Heart right ventricle (tissue), 16 donors: ENCODE measurements around the gene ZNF746. TPM values are rescaled to one million over a fixed set of nuclear protein-coding genes. Genes with fewer than 3 reads are reported as not detected.

Source experiments
- ATAC-seq, 8 donors: fragments of 200-7000 bp; cut with Tn5 transposase; one replicate each; pipeline ENCODE4 v1.9.1; 2020; ENCODE audit warnings: mild to moderate bottlenecking in 8 of 8, moderate library complexity in 8 of 8, moderate number of reproducible peaks in 1 of 8
- DNase-seq, 2 donors: peaks; one replicate each; pipeline ENCODE4 v3.0.0-alpha.2; 2020
- H3K27ac ChIP-seq, 10 donors: fragments of 200-600 bp; sonication (generic) in 2 of 10; one replicate each; pipeline versions ENCODE4 v1.5.0 to v1.8.0; 2020 to 2022; ENCODE audit warnings: mild to moderate bottlenecking in 3 of 10
- H3K27me3 ChIP-seq, 7 donors: fragments of 200-600 bp; one replicate each; pipeline ENCODE4 v1.8.0; 2021 to 2022; ENCODE audit warnings: mild to moderate bottlenecking in 2 of 7
- H3K36me3 ChIP-seq, 9 donors: fragments of 200-600 bp; sonication (generic) in 1 of 9; one replicate each; pipeline versions ENCODE4 v1.5.0 to v1.8.0; 2020 to 2022; ENCODE audit warnings: mild to moderate bottlenecking in 2 of 9
- H3K4me1 ChIP-seq, 9 donors: fragments of 200-600 bp; sonication (generic) in 1 of 9; one replicate each; pipeline versions ENCODE4 v1.5.0 to v1.8.0; 2020 to 2022; ENCODE audit warnings: mild to moderate bottlenecking in 4 of 9
- H3K4me3 ChIP-seq, 10 donors: fragments of 200-600 bp; sonication (generic) in 2 of 10; one replicate each; pipeline versions ENCODE4 v1.5.0 to v1.8.0; 2020 to 2022; ENCODE audit warnings: mild to moderate bottlenecking in 7 of 10, moderate library complexity in 2 of 10
- H3K9me3 ChIP-seq, 11 donors: fragments of 200-600 bp in 10 of 11; sonication (generic) in 2 of 11; one replicate each; pipeline versions ENCODE4 v1.5.0 to v1.8.0; 2013 to 2022; ENCODE audit warnings: mild to moderate bottlenecking in 2 of 11, control low read depth in 1 of 11, moderate library complexity in 1 of 11
- WGBS, 2 donors: extraction: QIAGEN DNeasy Blood & Tissue Kit; methylation state at CpG; one replicate each; pipeline ENCODE4 v1.1.7; 2013; ENCODE audit warnings: inconsistent platforms in 1 of 2; 5-methylcytosine and 5-hydroxymethylcytosine counted together
- intact Hi-C, 10 donors: fragments of 100-400 bp; cut with DNase I; formaldehyde crosslinking; loops; one replicate each; pipeline versions ENCODE4 v1.11.1 to v1.14.2; 2022
- polyA plus RNA-seq, 2 donors: library from polyadenylated mRNA; stranded (reverse); fragments of 200-250 nt; gene quantifications; one replicate each; pipeline ENCODE4 v1.2.3, GENCODE V29; 2013
- total RNA-seq, 10 donors: library from RNA; stranded (reverse); fragmentation: NEBNext Ultra II Directional in 3 of 10; extraction: Animal tissue kit (Norgen Biotek cat#: 25700) in 3 of 10; gene quantifications; one replicate each; pipeline versions ENCODE4 v1.2.1 to v1.2.4, GENCODE V29; 2021 to 2023
- TF ChIP-seq, protein P1 (sequence below), 9 donors: fragments of 200-600 bp; sonication (generic) in 2 of 9; IDR thresholded peaks; one replicate each; pipeline versions ENCODE4 v1.5.0 to v1.8.0; 2021 to 2022; ENCODE audit warnings: antibody characterized with exemption in 9 of 9, mild to moderate bottlenecking in 5 of 9, moderate library complexity in 1 of 9
- donor health status: Arrhythmogenic right ventricular cardiomyopathy.
- donor health status: ischemic (EF 13 %, LVEDD 7.1; RV severe dilation, severe dysfunction).
- donor health status: healthy with polysubstance abuse.
- donor health status: DM: no; HTN: yes; CAD: no.
- donor health status: DM: no; HTN: no; CAD: no.
- donor health status: ischemic (EF 25% LVEDD 6.9; RV normal size, moderate dysfunction).
- donor health status: ischemic (EF 25% LVEDD 5.7; RV mildly dilated, moderate dysfunction).
- donor health status: healthy.
- donor health status: DM: yes; HTN: yes; CAD: no.
- donor health status: Ischemic cardiomyopathy.
- donor health status: ischemic (EF 35%, LVEDD 5.7; RV mildly dilated, moderate dysfunction).
- donor health status: nonischemic (EF 11% LVEDD 7.7; RV severe dilation, severe dysfunction).
- donor health status: DM: yes; HTN: yes; CAD: no.
- donor health status: PGD.
- donor health status: ischemic (EF 29% LVEDD 5.4; RV normal size, mild dysfunction).
- donor health status: nonischemic (EF 23%, LVEDD 6.1; RV moderate dilation, normal function).

Gene ZNF746
- total and polyA plus RNA-seq, 12 donors, result 4.5 to 10.5 (median 8.1) TPM

- Histone ChIP-seq H3K27me3 (no peaks in the 10 kb centered on the region), H3K27ac (no peak overlapping the region), H3K9me3 (no peaks in the 10 kb centered on the region), H3K36me3 (peaks cover 0 to 73% (median 42%) of the 10 kb centered on the region in 9 donors), H3K4me3 (no peak overlapping the region), H3K4me1 (peaks cover 3 to 29% (median 12%) of the 10 kb centered on the region in 9 donors)
- 92 to 93% methylated on average over 5 of the region's 5 CpGs for WGBS, 2 donors
- no peak for DNase-seq
- no peak for ATAC-seq
- intact Hi-C loops, result no loop called here
- TF ChIP-seq, protein P1, sequence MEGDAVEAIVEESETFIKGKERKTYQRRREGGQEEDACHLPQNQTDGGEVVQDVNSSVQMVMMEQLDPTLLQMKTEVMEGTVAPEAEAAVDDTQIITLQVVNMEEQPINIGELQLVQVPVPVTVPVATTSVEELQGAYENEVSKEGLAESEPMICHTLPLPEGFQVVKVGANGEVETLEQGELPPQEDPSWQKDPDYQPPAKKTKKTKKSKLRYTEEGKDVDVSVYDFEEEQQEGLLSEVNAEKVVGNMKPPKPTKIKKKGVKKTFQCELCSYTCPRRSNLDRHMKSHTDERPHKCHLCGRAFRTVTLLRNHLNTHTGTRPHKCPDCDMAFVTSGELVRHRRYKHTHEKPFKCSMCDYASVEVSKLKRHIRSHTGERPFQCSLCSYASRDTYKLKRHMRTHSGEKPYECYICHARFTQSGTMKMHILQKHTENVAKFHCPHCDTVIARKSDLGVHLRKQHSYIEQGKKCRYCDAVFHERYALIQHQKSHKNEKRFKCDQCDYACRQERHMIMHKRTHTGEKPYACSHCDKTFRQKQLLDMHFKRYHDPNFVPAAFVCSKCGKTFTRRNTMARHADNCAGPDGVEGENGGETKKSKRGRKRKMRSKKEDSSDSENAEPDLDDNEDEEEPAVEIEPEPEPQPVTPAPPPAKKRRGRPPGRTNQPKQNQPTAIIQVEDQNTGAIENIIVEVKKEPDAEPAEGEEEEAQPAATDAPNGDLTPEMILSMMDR (IDR thresholded peaks at IDR 0.05), result no peak
Observed at GRCh38 chr7:149454750-149455149, 42.9 kb downstream of the ZNF746 start.

DNA sequence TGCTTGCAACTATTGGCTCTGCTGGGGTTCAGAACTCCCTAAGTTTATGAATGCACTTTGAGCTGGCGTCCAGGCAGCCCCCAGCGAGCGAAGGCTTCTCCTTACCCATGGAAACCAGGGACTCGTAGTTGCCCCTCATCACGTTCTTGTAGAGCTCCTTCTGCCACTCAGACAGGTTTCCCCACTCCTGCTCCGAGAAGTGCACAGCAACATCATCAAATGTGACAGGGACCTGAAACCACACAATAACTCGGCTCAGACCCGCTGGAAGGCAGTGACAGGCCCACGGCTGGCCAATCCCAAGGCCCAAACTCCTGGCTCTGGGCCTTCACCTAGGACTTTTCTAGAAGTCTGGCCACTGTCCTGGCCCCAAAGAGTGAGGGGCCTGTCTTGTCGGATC is 43.6 kb downstream of the ZNF746 start:
- Histone ChIP-seq H3K4me1 (peaks cover 0 to 23% (median 8%) of the 10 kb centered on the region in 9 donors), H3K4me3 (no peak overlapping the region), H3K27me3 (no peaks in the 10 kb centered on the region), H3K27ac (no peak overlapping the region), H3K9me3 (no peaks in the 10 kb centered on the region), H3K36me3 (peaks cover 0 to 81% (median 49%) of the 10 kb centered on the region in 9 donors)
- DNase-seq (no peak), ATAC-seq (no peak)
- TF ChIP-seq, protein P1 (IDR thresholded peaks at IDR 0.05), result no peak
- intact Hi-C loops, result no loop called here
- 93 to 94% methylated on average over 10 of the region's 10 CpGs for WGBS, 2 donors

- TF ChIP-seq, protein P1 (IDR thresholded peaks at IDR 0.05), result no peak
- Histone ChIP-seq H3K36me3 (peaks cover 0 to 100% (median 53%) of the 10 kb centered on the region in 9 donors), H3K4me1 (no peaks in the 10 kb centered on the region), H3K4me3 (no peak overlapping the region), H3K9me3 (no peaks in the 10 kb centered on the region), H3K27ac (no peak overlapping the region), H3K27me3 (no peaks in the 10 kb centered on the region)
- no peak for DNase-seq
- ATAC-seq, result no peak
- WGBS, 2 donors, result 96 to 97% methylated on average over 10 of the region's 10 CpGs
- intact Hi-C loops, result no loop called here
Observed at GRCh38 chr7:149450821-149451220, 46.8 kb downstream of the ZNF746 start.

DNA sequence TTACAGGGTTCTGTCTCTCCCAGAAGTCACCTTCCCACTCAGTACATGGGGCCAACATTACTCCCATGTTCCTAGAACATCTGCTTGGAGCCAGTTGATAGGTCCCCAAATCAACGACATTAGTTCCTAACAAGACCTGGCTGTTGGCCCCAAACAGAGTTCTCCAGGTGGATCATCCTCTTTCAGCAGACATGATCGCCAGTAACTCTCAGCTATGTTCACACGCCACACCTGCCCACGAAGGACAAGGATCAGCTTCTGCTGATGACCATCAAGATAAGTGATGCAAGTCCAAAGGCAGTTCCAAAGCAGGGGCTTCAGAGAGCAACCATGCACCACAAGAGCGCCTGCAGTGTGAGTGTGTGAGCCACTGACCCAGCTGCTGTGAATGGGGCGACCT is 47.7 kb downstream of the ZNF746 start:
- H3K4me1 ChIP-seq, result no peaks in the 10 kb centered on the region
- 96% methylated on average over 6 of the region's 6 CpGs for WGBS, 2 donors
- no peak for DNase-seq
- ATAC-seq, result no peak
- H3K36me3 ChIP-seq, result peaks cover 0 to 100% (median 55%) of the 10 kb centered on the region in 9 donors
- no peaks in the 10 kb centered on the region for H3K27me3 ChIP-seq
- no peak overlapping the region for H3K27ac ChIP-seq
- no peaks in the 10 kb centered on the region for H3K9me3 ChIP-seq
- H3K4me3 ChIP-seq, result no peak overlapping the region
- intact Hi-C loops, result no loop called here
- TF ChIP-seq, protein P1 (IDR thresholded peaks at IDR 0.05), result no peak
